ENCODE data around the gene ALLC.

GRCh38 chr2:3670376-3670775 is 12.4 kb downstream of the ALLC start:
- TF ChIP-seq CTCF (IDR thresholded peaks at IDR 0.05) = no peak
- no peak for TF ChIP-seq POLR2A (IDR thresholded peaks at IDR 0.05)
